Renal cortical epithelial cell (primary cell): Measurements from ENCODE around the gene HIGD1C. TPM values are rescaled to one million over a fixed set of nuclear protein-coding genes. Genes with fewer than 3 reads are reported as not detected.
A peak's percentile ranks its signal among the peaks of the same experiment; 100 is the strongest.
"Not testable (repeated sequence)": the region's sequence is repeated elsewhere in the genome, so short reads cannot be mapped to it uniquely, and the experiment has no call there.

Experiments used
- DNase-seq: peaks from one replicate; pipeline ENCODE4 v3.0.0-alpha.2; 2011; ENCODE audit warnings: low read depth
- total RNA-seq: library from RNA; depleted of rRNA; stranded (reverse); fragments of >200 nt; gene quantifications from 2 replicates; pipeline ENCODE4 v1.2.3, GENCODE V29; 2014

Gene HIGD1C
- total RNA-seq, 1 donor from 2014 or later = not detected

DNA sequence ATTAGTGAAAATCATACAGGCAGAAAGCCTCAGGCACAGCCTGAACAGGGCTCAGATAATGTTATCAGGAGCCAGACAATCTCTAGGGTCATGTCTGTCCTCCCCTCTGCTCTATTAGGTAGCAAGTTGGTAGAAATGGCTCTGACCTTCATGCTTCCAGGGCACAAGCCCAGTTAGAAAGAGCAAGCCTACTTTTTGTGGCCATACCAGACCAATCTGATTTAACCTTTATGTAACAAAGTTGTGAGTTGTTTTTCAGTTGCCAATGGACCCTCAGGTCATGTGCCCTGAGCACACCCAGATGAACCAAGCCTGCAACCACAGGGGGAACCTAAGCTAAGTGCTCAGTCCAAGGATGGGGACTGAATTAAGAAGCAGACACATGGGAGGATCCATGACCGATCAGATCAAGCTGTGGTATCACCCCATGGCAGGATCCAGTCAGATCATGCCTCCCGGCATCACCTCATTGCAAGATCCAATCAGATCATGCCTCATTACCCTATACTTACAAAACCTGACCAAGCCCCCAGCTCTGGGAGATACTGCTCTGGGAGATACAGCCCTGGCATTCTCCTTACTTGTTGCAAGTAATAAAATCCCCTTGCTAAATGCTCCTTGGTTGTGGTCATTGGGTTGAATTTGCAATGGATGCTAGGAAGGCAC is 18.8 kb upstream of the HIGD1C start:
- DNase-seq = peak; percentile 45

DNA sequence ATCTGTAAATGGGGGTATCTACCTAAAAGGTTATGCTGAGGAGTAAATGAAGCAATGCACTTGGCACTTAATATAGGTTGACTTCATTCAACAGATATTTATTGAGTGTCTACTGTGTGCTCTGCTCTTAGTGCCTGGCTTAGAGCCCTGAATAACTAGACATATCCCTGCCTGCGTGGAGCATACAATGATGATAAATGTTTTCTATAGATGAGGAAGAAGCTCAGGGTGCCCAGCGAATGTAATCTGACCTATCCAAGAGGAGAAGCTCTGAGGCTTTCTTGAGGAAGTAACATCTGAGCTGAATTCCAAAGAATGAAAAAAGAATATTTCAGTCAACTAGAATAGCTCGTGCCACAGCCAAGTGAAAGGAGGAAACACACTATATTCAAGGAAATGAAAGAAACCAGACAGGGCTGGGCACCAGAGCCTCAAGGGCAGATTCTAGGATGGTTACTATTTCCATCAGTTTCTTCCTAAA is 17.9 kb upstream of the HIGD1C start:
- peak; percentile 41 for DNase-seq

DNA sequence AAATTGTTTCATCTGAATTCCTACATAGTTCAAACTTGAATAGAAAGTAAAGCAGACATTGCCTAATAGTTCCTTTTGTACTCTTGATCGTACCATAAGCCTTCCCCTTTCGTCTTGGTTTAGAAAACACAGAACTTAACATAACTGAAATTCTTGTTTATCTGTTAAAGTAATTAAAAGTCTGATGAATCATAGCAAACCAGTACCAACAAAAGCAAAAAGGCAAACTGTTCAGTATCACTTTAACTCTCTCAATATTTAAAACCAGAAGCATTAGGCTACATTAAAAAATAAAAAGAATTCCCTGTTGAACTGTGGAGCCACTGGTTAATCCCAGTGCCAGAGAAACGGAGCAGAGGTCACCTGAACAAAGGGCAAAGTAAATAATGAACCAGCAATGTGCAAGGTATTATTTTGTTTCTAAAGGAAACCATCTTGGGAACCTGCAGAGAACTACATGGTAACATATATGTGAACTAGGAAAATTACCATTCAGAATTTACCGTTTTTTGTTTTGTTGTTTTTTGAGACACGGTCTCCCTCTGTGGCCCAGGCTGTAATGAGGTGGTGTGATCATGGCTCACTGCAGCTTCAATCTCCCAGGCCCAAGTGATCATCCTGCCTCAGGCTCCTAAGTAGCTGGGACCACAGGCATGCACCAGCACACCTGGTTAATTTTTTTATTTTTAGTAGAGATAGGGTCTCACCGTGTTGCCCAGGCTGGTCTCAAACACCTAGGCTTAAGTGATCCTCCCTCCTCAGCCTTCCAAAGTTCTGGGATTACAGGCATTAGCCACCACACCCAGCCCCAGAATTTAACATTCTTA is 17.1 kb upstream of the HIGD1C start:
- DNase-seq = peak; percentile 93

DNA sequence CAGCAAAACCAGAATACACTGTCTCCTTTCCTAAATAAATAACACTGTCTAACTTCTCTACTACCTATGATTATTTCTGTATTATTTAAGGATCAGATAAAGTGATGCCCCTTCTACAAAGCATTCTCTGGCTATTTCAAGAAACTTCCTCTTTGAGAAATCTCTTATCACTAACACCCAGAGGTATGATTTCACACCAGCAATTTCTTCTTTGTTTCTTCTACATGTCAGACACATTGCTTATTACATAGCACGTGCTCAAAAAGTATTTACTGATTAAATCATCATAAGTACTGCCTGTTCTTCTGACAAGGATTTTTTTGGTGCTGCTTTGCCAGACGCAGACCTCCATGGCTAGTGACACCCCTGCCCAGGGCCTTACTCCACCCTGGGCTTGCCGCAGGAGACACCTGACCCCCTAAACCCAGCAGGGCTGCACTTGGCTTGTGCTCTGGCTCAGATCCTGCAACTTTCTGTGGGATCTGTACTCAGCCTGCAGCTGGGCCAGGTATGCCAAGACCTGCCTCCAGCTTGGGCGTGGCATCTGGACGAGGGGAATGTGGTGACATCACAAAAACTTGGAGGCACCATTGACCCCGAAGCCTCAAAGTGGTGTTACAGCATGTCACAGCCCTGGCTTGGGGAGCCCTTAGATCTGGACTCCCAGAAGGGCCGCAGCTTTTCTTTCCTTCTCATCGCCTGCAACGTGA is 15.4 kb upstream of the HIGD1C start:
- no peak for DNase-seq

DNA sequence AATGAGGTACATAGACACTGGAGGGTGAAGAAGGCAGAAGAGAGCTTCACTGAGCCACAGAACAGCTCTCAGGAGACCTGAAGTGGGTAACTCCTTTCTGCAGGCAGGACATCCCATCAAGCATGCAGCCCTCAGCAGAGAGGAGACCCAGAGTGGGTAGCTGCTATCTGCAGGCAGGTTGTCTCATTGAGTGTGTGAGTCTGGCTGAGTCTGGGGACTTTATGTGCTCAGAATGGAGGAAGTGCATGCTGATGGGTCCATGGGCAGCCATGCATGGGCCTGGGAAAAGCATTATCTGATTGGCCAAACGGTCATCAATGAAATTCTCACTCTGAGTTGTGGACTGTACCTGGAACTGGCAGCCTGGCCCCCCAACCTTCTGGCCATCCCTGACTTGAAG is 14.7 kb upstream of the HIGD1C start:
- no peak for DNase-seq

DNA sequence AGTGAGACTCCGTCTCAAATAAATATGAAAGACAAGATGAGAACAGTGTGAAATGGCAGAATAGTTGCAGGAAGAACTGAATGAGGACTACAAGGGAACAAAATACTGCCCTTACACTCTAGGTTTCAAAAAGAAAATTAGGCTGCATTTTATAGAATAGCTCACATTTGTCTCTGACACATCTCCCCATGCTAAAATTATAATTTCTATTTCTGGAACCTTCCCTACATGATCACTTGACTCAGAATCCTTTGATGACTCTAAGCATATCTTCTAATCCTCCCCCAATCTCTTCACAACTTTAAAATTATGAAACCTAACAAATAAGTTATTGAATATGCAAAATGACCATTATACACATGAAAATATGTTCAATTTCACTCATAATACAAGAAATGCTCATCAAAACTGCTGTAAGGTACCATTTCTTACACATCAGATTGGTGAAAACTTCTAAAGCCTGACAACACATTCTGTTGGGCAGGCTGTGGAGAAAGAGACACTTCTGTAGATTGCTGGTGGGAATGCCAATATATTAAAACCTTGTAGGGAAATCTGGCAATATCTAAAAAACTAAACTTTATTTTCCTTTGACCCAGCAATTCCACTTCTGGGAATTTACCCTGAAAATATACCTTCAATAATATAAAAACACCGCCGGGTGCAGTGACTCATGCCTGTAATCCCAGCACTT is 4.3 kb upstream of the HIGD1C start:
- no peak for DNase-seq

DNA sequence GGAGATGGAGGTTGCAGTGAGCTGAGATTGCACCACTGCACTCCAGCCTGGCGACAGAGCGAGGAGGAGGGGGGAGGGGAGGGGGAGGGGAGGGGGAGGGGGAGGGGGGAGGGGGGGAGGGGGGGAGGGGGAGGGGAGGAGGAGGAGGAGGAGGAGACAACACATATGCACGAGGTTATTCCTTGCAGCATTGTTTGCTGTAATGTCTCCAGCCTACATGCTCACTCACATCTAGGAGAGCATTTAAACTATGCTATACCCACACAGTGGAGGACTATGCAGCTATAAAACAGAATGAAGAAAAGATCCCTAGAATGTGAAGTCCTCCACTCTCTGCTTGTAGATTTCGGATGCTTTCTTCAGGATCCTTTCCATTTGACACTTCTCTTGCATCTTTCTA is 3.5 kb upstream of the HIGD1C start:
- no peak for DNase-seq

DNA sequence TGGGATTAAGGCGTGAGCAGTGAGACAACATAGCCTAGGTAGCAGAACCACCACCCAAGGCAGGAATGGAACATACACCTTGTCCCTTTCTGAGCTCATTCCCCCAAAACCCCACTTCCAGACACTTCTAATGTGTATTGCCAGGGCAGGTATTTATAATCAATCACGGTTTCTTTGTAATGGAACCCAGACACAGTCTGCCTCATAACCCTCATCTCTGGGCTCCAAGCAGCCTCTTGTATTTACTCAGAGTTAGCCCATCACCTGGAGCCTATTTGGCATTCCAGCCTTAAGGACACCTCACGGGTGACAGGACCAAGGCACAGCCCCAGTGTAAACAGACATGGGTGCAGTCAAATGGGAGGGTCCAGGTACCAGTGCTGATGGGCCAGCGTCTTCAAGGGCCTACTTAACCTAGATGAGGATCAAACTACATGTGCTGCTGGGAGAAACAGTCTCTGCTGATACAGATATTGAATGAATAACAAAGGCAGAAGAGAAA is 2.5 kb upstream of the HIGD1C start:
- DNase-seq = no peak

DNA sequence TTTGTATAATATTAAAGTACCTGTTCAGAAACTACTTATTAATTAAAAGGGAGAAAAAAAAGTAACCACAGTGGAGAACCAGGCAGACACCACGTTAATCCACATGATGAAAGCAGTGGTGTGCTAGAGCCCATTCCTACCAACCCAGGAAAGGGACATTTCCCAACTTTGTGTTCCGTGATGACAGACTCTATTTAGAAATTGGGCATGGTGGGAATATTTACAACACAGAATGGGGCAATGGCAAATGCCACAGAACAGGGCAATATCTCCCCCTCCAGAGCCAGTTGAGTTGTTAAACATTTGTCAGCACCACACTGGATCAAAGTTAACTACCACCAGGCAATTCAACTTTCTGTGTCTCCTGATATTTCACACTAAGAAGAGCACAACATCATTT is 1.2 kb upstream of the HIGD1C start:
- DNase-seq = no peak

DNA sequence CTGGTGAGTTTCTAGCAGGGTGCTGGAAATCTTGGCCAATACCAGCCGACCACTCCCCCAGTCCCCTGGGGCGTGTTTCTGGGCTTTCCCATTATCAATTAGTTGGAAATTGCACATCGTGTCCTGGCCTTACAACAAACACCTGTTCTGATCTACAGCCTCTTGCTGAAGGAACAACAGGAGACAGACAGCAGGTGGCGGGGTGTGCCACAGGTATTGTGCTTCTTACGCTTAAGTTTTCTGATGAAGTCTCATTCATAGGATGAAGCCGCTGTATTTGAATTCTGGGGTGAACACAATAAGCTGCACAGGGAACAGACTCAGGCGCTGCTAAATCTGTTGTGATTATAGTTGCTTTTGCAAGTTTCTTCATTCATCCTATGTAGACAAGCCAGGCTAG is 703 bp downstream of the HIGD1C start:
- DNase-seq = no peak

DNA sequence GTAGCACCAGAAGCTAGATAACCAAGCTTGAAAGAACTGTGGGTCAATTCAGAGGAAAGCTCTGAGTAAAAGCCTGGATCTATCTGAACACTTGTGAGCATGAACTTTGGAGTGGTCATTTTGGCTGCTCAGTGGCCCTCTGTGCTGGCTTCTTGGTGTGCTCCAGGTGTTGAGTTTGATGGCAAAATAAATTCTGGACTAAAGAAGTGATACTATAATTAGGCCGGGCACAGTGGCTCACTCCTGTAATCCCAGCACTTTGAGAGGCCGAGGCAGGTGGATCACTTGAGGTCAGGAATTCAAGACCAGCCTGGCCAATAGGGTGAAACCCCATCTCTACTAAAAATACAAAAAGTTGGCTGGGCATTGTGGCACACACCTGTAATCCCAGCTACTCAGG is 2.4 kb downstream of the HIGD1C start:
- DNase-seq = not testable (repeated sequence)

DNA sequence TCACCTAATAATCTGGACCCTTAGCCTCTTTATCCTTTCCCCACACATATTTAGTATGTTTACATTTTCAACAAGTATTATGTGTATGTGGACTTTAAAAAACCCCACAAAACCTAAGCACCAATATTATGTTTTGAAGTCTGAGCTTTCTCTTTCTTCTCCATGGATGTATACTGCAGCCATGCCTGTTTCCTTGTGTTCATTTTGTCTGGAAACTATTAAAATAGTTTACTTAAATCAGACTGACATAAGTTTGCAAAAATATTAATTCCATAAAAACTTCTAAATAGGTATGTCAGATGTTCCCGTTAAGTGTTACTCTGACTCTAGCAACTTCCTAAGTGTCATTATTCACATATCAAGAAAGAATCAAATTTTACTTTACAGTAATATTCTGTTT is 2.9 kb downstream of the HIGD1C start:
- no peak for DNase-seq

DNA sequence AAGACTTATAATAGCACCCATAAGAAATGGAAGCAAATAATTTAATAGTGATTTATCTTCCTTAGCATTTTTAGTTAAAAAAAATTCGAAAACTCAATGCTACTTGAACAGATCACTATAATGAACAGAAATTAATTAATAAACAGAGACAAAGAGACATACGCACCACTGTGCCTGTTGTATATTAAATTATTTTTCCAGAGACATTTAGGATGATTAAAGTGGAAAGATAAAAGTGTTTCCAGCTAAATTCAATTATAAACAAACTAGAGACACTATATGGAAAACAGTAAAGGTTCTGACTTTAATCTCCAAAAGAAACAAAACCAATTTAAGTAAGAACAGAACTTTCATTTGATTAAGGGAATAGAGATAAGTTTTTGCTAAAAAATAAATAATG is 3.4 kb downstream of the HIGD1C start:
- no peak for DNase-seq

DNA sequence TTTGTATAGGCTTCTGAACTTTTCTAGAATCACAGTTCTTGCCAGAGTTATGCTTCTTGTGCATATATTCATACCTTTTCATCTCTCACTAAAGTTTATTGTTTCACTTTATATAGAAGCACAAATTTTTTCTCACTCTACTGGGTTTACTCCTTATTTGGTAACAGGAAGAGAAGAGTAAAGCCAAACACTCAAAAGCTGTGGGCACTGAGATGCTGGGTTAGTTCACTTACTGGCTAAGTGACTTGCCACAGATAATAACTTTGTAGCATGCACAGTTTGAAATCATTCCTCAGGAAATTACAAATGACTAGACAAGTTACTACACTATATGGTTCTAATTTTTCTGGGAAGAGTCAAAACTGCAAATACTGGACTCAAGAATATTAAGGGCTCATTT is 7.8 kb downstream of the HIGD1C start:
- DNase-seq = no peak

DNA sequence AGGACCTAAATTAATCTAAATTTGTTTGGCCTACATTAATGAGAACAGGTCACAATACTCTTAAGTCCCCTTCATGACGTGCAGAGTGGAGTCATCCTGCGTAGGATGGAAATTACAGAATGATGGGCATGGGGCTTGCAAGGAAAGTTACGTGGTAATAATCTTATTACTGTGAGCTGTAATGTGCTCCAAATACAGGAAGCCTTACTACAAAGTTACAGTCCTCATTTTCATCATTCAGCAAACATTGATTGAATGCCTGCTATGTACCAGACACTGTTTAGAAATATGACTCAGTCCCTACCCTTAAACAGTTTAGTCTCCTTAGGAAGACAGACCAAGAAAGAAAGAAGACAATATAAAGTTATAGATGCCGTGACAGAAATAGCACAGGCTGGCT is 9.4 kb downstream of the HIGD1C start:
- DNase-seq = no peak

DNA sequence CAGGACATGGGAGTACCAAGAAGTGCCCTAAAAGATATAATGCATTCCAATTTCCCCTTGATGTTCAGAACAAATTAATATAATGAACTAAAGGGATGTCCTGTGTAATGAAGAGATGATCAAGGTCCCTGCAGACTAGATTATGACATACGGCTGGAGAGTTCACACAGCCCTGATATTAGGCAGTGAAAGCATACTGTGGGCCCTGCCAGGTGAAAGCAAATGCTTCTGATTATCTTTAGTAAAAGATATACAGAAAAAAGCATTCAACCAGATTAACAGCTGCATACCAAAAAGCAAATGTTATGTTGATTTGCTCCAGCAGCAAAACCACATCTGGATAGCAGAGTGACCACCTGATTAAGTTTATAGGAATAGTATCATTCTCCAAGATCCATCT is 12.1 kb downstream of the HIGD1C start:
- DNase-seq = no peak

DNA sequence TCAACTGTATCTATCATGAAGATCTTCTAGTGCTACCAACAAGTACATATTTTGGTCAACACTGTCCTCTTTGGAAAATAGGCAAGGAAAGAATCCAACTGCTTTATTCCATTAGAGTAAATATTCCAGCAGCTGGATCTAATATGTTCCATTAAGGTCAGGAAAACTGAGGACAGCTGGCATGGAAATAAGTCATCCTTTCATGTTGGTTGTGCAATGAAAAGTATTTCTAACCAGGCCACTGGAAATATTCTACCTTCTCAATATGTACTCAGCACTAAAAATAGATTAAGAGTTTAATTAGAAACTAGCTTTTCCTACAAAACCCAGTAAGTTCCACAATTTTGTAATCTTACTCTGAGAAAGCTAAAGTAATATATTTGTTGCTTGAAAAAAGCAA is 19.6 kb downstream of the HIGD1C start:
- DNase-seq = peak; percentile 40

DNA sequence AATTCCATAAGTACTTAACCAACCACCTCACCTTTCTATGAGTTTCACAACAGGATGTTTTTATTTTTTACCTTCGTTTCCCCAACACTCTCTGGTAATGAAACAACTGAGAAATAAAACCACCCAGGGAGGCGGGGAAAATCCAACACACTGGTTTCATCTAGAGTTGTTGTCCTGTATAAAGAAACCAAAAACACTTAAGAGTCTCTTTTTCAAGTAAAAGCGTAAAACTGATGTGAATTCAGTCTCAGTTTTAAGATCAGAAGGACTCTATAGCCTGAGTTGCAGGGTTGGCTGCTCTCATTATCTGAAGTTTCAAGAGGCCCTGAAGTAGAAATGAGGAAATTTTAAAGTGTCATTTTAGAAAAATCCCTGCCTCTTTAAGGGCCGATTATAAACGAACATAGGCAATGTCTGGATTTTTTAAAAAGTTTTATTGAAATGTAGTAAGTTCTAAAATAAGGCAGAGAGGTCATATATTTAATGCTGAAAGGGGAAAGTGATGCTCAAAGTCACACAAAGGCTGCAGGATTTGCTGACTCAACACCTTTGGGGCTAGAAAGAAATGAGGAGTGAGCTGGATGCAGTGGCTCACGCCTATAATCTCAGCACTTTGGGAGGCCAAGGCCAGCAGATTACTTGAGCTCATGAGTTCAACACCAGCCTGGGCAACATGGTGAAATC is 27.2 kb downstream of the HIGD1C start:
- DNase-seq = no peak

DNA sequence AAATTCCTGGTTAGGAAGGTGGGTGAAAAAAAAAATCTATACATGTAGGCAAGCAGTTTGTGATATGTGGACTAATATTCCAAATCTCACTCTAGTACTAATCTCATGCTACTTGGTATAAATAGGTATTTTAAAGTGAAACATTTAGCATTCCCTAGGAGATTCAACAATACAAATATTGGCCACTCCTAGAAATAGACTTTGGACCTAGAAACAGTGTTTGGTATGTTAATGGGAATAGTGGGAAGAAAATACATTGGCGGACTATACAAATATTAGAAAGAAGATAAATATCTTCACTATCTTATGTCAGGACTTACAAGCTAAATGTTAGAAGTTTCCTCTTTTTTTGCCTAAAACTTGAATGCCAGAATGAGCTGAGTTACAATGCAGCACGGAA is 28.2 kb downstream of the HIGD1C start:
- no peak for DNase-seq

DNA sequence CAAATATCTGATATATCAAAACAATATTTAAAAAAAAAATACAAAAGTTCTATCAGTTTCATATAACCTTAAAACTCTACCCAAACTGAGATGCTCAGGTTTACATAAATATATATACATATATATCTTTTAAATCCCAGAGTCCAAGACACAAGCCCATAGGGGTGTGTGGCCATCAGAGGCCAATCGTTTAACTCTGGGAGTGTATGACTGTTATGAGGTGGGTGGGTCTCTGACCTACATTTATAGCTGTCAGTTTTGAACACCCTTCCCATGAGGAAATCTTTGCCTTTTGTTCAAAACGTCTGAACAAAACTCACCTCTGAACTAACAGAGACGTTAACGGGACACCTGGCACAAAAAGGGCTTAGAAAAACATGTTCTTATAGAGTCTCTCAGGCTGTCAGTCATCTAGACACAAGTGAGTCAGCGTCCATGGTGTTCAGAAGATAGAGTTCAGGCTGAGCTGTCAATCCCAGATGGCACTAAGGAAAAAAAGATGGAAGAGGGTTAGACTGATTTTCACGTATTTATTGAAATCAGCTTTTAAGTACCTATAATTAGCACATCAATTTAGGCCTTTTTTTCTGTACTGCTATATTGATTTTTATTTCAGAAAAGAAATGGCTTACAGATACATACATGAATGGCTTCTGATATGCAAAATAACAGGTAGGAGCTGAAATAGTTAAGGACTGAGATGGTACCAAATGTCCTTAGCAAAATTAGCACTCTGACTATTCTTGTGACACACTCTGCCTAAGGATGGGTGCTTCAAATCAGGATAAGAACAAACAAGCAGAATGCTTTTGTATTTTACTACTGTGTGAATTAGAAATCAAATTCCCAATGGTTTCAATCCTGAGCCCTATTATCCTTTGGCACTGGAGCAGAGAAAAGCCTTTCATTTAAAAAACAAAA is 29.2 kb downstream of the HIGD1C start:
- DNase-seq = no peak
